Adipose tissue (tissue), 3 donors: Measurements from ENCODE around the gene ICAM5. TPM values are rescaled to one million over a fixed set of nuclear protein-coding genes. Genes with fewer than 3 reads are reported as not detected.
"Not testable (repeated sequence)": the region's sequence is repeated elsewhere in the genome, so short reads cannot be mapped to it uniquely, and the experiment has no call there.

ENCODE experiments used
- H3K27ac ChIP-seq: one replicate; pipeline ENCODE4 v1.5.1; 2013; ENCODE audit warnings: low read depth, low read length
- WGBS, 3 donors: extraction: QIAGEN DNeasy Blood & Tissue Kit; methylation state at CpG; one replicate each; pipeline ENCODE4 v1.1.7; 2013; 5-methylcytosine and 5-hydroxymethylcytosine counted together
- polyA plus RNA-seq, 3 donors: library from polyadenylated mRNA; stranded (reverse); fragments of 200-250 nt; gene quantifications; one replicate each; pipeline ENCODE4 v1.2.3, GENCODE V29; 2013
- donor health status: healthy with polysubstance abuse.
- donor health status: Bipolar disorder and iron deficiency.
- donor health status: healthy.

ICAM5 gene
- polyA plus RNA-seq, 3 donors = 0.20 to 0.55 (median 0.22) TPM

- H3K27ac ChIP-seq = peak overlapping the region; percentile 94
- 3 to 4% (median 4%) methylated on average over 59 of the region's 59 CpGs for WGBS, 3 donors
Measured at GRCh38 chr19:10269333-10270179, 20.2 kb upstream of the ICAM5 start.

GRCh38 chr19:10270180-10270615 is 19.6 kb upstream of the ICAM5 start:
- H3K27ac ChIP-seq = peak overlapping the region; percentile 94
- 2 to 3% (median 3%) methylated on average over 33 to 37 of the region's 37 CpGs for WGBS, 3 donors

GRCh38 chr19:10270616-10271394 is 18.9 kb upstream of the ICAM5 start, which contains the start of gene ICAM1:
TSS of gene ICAM1 (plus strand) at chr19:10271120. CDS start at chr19:10271160, 40 bp downstream.
- peak within 1 kb of the TSS; percentile 94 for H3K27ac ChIP-seq
- 1 to 2% (median 1%) methylated on average over 51 of the region's 51 CpGs for WGBS, 3 donors

- 21 to 30% (median 28%) methylated on average over 12 of the region's 12 CpGs for WGBS, 3 donors
- peak overlapping the region; percentile 66 for H3K27ac ChIP-seq
Measured at GRCh38 chr19:10271543-10272086, 18.1 kb upstream of the ICAM5 start.

- WGBS, 3 donors = 77 to 92% (median 90%) methylated on average over 10 of the region's 10 CpGs
- no peak overlapping the region for H3K27ac ChIP-seq
Measured at GRCh38 chr19:10274589-10274988, 15.2 kb upstream of the ICAM5 start.

- no peak overlapping the region for H3K27ac ChIP-seq
- WGBS, 3 donors = 82 to 93% (median 91%) methylated on average over 9 of the region's 9 CpGs
Measured at GRCh38 chr19:10277795-10278589, 11.8 kb upstream of the ICAM5 start.

GRCh38 chr19:10278935-10279334 is 10.8 kb upstream of the ICAM5 start:
- 76 to 100% (median 97%) methylated on average over 1 of the region's 1 CpG for WGBS, 3 donors
- H3K27ac ChIP-seq = no peak overlapping the region

- no peak overlapping the region for H3K27ac ChIP-seq
- 77 to 82% (median 81%) methylated on average over 5 of the region's 5 CpGs for WGBS, 3 donors
Measured at GRCh38 chr19:10279737-10280442, 9.9 kb upstream of the ICAM5 start.

GRCh38 chr19:10282043-10282442 is 7.7 kb upstream of the ICAM5 start:
- H3K27ac ChIP-seq = not testable (repeated sequence)
- WGBS, 3 donors = 89 to 100% (median 97%) methylated on average over 5 of the region's 5 CpGs

- WGBS, 3 donors = 61 to 89% (median 84%) methylated on average over 22 to 23 of the region's 23 CpGs
Measured at GRCh38 chr19:10283301-10284064, 6.3 kb upstream of the ICAM5 start.

GRCh38 chr19:10284065-10284959 is 5.4 kb upstream of the ICAM5 start:
- H3K27ac ChIP-seq = no peak overlapping the region
- WGBS, 3 donors = 88 to 95% (median 91%) methylated on average over 34 of the region's 34 CpGs

More at GRCh38 chr19:10283301-10284064, 6.3 kb upstream of the ICAM5 start:
- no peak overlapping the region for H3K27ac ChIP-seq

- 93 to 97% (median 94%) methylated on average over 13 of the region's 13 CpGs for WGBS, 3 donors
- no peak overlapping the region for H3K27ac ChIP-seq
Measured at GRCh38 chr19:10284960-10285278, 4.8 kb upstream of the ICAM5 start.

- H3K27ac ChIP-seq = no peak overlapping the region
- 87 to 94% (median 89%) methylated on average over 4 of the region's 4 CpGs for WGBS, 3 donors
Measured at GRCh38 chr19:10285393-10285792, 4.4 kb upstream of the ICAM5 start.

- WGBS, 3 donors = 2 to 5% (median 4%) methylated on average over 51 to 59 of the region's 59 CpGs
- H3K27ac ChIP-seq = no peak within 1 kb of the TSS
Measured at GRCh38 chr19:10286803-10287737, 2.7 kb upstream of the ICAM5 start, which contains the start of gene ICAM4. TSS of gene ICAM4 (plus strand) at chr19:10286955. CDS start at chr19:10287013, 58 bp downstream.

GRCh38 chr19:10288662-10289166 is 1.0 kb upstream of the ICAM5 start:
- WGBS, 3 donors = 4 to 9% (median 5%) methylated on average over 23 of the region's 23 CpGs
- H3K27ac ChIP-seq = no peak overlapping the region
